Gastrocnemius medialis (tissue), 4 donors: ENCODE data around the gene KLF3. TPM values are rescaled to one million over a fixed set of nuclear protein-coding genes. Genes with fewer than 3 reads are reported as not detected.

Experiments
- ATAC-seq, 2 donors: fragments of 150-250 bp; one replicate each; pipeline ENCODE4 v1.9.1; 2016
- DNase-seq, 2 donors: peaks; one replicate each; pipeline ENCODE4 v3.0.0-alpha.2; 2019
- H3K27ac ChIP-seq, 4 donors: fragments of 200-600 bp; sonication (generic); 1 replicate in 1 of 4; 2 replicates in 3 of 4; pipeline ENCODE4 v1.5.1; 2016 to 2018; ENCODE audit warnings: mild to moderate bottlenecking in 2 of 4, moderate library complexity in 1 of 4
- H3K27me3 ChIP-seq, 3 donors: fragments of 200-600 bp; sonication (generic) in 2 of 3; 1 replicate in 1 of 3; 2 replicates in 2 of 3; pipeline versions ENCODE4 v1.5.1 to v1.6.0; 2016 to 2019; ENCODE audit warnings: mild to moderate bottlenecking in 1 of 3, moderate library complexity in 1 of 3
- H3K36me3 ChIP-seq, 2 donors: fragments of 200-600 bp; sonication (generic) in 1 of 2; one replicate each; pipeline ENCODE4 v1.5.1; 2017 to 2018
- H3K4me1 ChIP-seq, 2 donors: fragments of 200-600 bp; sonication (generic) in 1 of 2; one replicate each; pipeline ENCODE4 v1.5.1; 2016 to 2017; ENCODE audit warnings: mild to moderate bottlenecking in 2 of 2
- H3K4me3 ChIP-seq, 4 donors: fragments of 200-600 bp; sonication (generic) in 3 of 4; 1 replicate in 1 of 4; 2 replicates in 3 of 4; pipeline ENCODE4 v1.5.1; 2016 to 2019; ENCODE audit warnings: mild to moderate bottlenecking in 2 of 4
- H3K9me3 ChIP-seq, 3 donors: fragments of 200-600 bp; sonication (generic) in 2 of 3; 1 replicate in 1 of 3; 2 replicates in 2 of 3; pipeline ENCODE4 v1.5.1; 2016 to 2019
- POLR2A ChIP-seq, 2 donors: fragments of 450-650 bp; IDR thresholded peaks; one replicate each; pipeline ENCODE4 v1.6.1; 2017; ENCODE audit warnings: antibody characterized with exemption in 2 of 2, mild to moderate bottlenecking in 2 of 2, moderate library complexity in 2 of 2
- in situ Hi-C, 4 donors: fragments of 200-750 bp; cut with MboI; loops; one replicate each; pipeline versions ENCODE4 v1.15.0 to v1.8.0; 2017; ENCODE audit warnings: low sequenced_read_pairs in 4 of 4
- intact Hi-C: fragments of 100-400 bp; cut with DNase I; formaldehyde crosslinking; loops from one replicate; pipeline ENCODE4 v1.15.1; 2023; ENCODE audit warnings: low total_unique reads
- total RNA-seq, 4 donors: library from RNA; depleted of rRNA; stranded (reverse); fragments of >200 nt; gene quantifications; one replicate each; pipeline versions ENCODE4 v1.1.0 to v1.2.3, GENCODE V29; 2016
- TF ChIP-seq, protein P1 (sequence below), 5 experiments: fragments of 450-650 bp in 3 of 5; fragments of 200-600 bp in 2 of 5; sonication (generic) in 2 of 5; IDR thresholded peaks in 4 of 5; conservative IDR thresholded peaks in 1 of 5; 1 replicate in 4 of 5; 2 replicates in 1 of 5; pipeline ENCODE4 v1.5.1; 2016 to 2019; ENCODE audit warnings: antibody characterized with exemption in 5 of 5, mild to moderate bottlenecking in 3 of 5, moderate library complexity in 3 of 5

The KLF3 gene
- total RNA-seq: 10 to 100 TPM; 12.7 to 26.5 (median 19.4) TPM

DNA sequence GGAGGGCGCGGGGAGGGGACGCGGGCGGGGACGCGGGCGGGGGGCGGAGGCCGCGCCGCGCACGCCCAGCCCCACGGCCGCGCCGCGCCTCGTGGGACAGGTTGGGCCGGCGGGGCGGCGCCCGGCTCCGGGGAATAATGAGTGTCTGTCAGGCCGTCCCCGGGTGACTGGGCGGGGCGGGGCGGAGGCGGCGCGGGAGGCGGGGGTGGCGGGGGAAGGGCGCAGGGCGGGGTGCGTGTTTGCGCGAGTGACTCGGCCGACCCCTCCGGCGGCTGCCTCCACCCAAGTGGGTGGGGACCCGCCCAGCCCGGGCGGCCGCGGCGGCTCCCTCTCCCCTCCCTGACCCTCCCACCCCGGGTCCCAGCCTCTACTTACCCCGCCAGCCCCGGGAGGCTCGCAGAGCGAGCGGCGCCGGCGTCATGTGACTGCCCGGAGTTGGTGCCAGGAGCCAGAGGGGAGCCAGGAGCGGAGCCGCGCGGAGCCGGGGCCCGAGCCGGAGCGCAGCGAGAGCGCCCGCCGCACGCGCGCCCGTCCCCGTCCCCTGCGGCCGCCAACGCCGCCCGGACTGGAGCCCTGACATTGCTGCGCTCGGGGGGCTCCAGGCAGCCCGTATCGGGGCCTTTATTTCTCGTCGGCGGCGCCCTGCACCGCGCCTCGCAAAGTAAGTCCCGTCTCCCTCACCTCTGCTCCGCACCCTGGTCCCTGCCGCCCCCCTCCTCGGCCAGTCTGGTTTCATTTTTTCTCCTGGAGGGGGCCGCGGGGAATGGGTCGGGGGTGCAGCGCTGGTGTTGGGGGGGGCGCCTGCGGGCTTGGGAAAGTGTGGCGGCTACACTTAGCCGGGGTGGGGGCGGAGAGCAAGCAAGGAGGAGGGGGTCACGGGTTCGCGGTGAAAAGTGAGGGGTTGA lies at the start of gene KLF3:
Gene KLF3, plus strand, starts transcription at position 399 of the 905 bp plus-strand sequence. CDS start 16,427 bp downstream, outside the sequence.
- peak within 1 kb of the TSS; percentile 94 to 99 (median 98) for H3K4me3 ChIP-seq
- ATAC-seq (peak; percentile 65 to 70), DNase-seq (peak; percentile 88 to 92)
- no peaks in the 10 kb centered on the region for H3K9me3 ChIP-seq
- in situ Hi-C loops (no loop called here), intact Hi-C loops (loop anchor here (1.0 to 10.0 kb wide), 7 partner anchors 43 to 1031 kb away; partner anchors contain the start of genes RELL1, TBC1D1 and UBE2K)
- peaks cover 38 to 44% of the 10 kb centered on the region in 2 donors for H3K4me1 ChIP-seq
- peak within 1 kb of the TSS; percentile 97 to 100 (median 98) for H3K27ac ChIP-seq
- H3K27me3 ChIP-seq: no peaks in the 10 kb centered on the region
- peak; percentile 93 to 95 for TF ChIP-seq POLR2A (IDR thresholded peaks at IDR 0.05)
- TF ChIP-seq, protein P1, sequence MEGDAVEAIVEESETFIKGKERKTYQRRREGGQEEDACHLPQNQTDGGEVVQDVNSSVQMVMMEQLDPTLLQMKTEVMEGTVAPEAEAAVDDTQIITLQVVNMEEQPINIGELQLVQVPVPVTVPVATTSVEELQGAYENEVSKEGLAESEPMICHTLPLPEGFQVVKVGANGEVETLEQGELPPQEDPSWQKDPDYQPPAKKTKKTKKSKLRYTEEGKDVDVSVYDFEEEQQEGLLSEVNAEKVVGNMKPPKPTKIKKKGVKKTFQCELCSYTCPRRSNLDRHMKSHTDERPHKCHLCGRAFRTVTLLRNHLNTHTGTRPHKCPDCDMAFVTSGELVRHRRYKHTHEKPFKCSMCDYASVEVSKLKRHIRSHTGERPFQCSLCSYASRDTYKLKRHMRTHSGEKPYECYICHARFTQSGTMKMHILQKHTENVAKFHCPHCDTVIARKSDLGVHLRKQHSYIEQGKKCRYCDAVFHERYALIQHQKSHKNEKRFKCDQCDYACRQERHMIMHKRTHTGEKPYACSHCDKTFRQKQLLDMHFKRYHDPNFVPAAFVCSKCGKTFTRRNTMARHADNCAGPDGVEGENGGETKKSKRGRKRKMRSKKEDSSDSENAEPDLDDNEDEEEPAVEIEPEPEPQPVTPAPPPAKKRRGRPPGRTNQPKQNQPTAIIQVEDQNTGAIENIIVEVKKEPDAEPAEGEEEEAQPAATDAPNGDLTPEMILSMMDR (IDR thresholded peaks at IDR 0.05 in 4 of 5, conservative IDR thresholded peaks at IDR 0.05 in 1 of 5): no peak
- no peaks in the 10 kb centered on the region for H3K36me3 ChIP-seq

DNA sequence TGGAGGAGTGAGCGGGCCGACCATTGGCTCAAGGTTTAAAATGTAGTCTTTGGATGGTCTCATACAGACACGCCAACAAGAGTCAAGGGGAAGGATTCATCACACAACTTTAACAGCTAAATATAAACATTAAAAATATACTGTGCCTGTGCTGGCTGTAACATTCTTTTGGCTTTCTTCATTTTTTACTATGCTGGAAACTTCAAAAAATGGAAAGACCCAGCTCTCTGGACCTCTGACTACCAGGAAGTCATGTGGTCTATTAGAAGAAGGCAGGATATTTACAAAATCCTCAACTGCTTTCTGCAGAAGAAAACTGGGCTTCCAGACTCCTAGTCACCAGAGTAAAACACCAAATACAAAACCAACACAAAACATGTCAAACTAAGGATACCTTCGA lies 49.8 kb upstream of the KLF3 start:
- TF ChIP-seq POLR2A (IDR thresholded peaks at IDR 0.05): no peak
- TF ChIP-seq, protein P1 (IDR thresholded peaks at IDR 0.05 in 4 of 5, conservative IDR thresholded peaks at IDR 0.05 in 1 of 5): no peak

DNA sequence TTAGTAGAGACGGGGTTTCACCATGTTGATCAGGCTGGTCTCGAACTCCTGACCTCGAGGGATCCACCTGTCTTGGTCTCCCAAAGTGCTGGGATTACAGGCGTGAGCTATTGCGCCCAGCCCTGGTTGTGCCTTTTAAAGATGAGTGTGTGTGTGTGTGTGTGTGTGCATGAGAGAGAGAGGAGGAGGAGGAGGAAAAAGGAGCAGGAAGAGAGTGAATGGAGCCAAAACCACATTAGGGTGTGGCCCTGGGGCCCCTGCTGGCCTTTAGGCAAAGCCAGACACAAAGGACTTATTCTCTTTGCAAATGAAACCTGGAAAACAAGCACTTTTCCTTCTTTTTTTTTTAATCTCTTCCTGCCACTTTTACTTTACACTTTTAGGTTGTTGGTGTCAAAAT lies 48.2 kb upstream of the KLF3 start:
- no peaks in the 10 kb centered on the region for H3K27me3 ChIP-seq
- H3K27ac ChIP-seq: no peak overlapping the region
- no peaks in the 10 kb centered on the region for H3K36me3 ChIP-seq
- H3K9me3 ChIP-seq: no peaks in the 10 kb centered on the region
- in situ Hi-C loops: no loop called here
- ATAC-seq: no peak
- no peak for DNase-seq
- TF ChIP-seq POLR2A (IDR thresholded peaks at IDR 0.05): no peak
- TF ChIP-seq, protein P1 (IDR thresholded peaks at IDR 0.05 in 4 of 5, conservative IDR thresholded peaks at IDR 0.05 in 1 of 5): no peak
- intact Hi-C loops: no loop called here
- peaks cover 4 to 14% of the 10 kb centered on the region in 2 donors for H3K4me1 ChIP-seq
- no peak overlapping the region for H3K4me3 ChIP-seq

More for the DNA sequence above, 49.8 kb upstream of the KLF3 start:
- H3K4me1 ChIP-seq: peaks cover 0 to 5% of the 10 kb centered on the region in 2 donors
- no peaks in the 10 kb centered on the region for H3K27me3 ChIP-seq
- ATAC-seq (no peak), DNase-seq (no peak)
- H3K9me3 ChIP-seq: no peaks in the 10 kb centered on the region
- no peak overlapping the region for H3K27ac ChIP-seq
- intact Hi-C loops: no loop called here
- no peaks in the 10 kb centered on the region for H3K36me3 ChIP-seq
- in situ Hi-C loops: no loop called here
- H3K4me3 ChIP-seq: no peak overlapping the region

DNA sequence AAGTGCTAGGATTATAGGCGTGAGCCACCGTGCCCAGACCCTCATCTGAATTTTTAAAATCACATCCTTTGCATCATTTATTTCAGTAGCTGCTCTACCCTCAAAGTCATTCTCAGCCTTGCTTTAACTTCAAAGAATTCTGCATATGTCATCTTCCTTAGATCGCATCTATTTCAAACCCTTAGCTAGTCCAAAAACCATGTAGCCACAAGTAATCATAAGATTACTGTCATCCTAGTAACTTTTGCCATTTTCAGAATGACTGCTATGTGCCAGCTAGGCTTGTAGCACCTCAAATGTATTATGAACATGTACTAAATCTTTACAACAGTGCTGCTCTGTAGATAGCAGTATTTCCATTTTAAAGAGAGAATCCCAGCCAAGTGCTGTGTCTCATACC lies 45.5 kb upstream of the KLF3 start:
- Histone ChIP-seq H3K4me3 (no peak overlapping the region), H3K27ac (no peak overlapping the region), H3K4me1 (peaks cover 13 to 17% of the 10 kb centered on the region in 2 donors), H3K27me3 (no peaks in the 10 kb centered on the region), H3K36me3 (no peaks in the 10 kb centered on the region), H3K9me3 (no peaks in the 10 kb centered on the region)
- DNase-seq (no peak), ATAC-seq (no peak)
- intact Hi-C loops (no loop called here), in situ Hi-C loops (no loop called here)
- no peak for TF ChIP-seq POLR2A (IDR thresholded peaks at IDR 0.05)
- TF ChIP-seq, protein P1 (IDR thresholded peaks at IDR 0.05 in 4 of 5, conservative IDR thresholded peaks at IDR 0.05 in 1 of 5): no peak
